ENCODE data around the gene MLLT3. TPM values are rescaled to one million over a fixed set of nuclear protein-coding genes. Genes with fewer than 3 reads are reported as not detected.

MLLT3 gene
- total and polyA plus RNA-seq, 8 donors = 1.8 to 10.3 (median 4.2) TPM

- TF ChIP-seq, protein P1, sequence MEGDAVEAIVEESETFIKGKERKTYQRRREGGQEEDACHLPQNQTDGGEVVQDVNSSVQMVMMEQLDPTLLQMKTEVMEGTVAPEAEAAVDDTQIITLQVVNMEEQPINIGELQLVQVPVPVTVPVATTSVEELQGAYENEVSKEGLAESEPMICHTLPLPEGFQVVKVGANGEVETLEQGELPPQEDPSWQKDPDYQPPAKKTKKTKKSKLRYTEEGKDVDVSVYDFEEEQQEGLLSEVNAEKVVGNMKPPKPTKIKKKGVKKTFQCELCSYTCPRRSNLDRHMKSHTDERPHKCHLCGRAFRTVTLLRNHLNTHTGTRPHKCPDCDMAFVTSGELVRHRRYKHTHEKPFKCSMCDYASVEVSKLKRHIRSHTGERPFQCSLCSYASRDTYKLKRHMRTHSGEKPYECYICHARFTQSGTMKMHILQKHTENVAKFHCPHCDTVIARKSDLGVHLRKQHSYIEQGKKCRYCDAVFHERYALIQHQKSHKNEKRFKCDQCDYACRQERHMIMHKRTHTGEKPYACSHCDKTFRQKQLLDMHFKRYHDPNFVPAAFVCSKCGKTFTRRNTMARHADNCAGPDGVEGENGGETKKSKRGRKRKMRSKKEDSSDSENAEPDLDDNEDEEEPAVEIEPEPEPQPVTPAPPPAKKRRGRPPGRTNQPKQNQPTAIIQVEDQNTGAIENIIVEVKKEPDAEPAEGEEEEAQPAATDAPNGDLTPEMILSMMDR (IDR thresholded peaks at IDR 0.05) = no peak
- H3K9me3 ChIP-seq = no peaks in the 10 kb centered on the region
- no peak overlapping the region for H3K27ac ChIP-seq
- no peaks in the 10 kb centered on the region for H3K36me3 ChIP-seq
- WGBS, 2 donors = 80 to 84% methylated on average over 4 of the region's 4 CpGs
- FAIRE-seq (no peak), ATAC-seq (no peak), DNase-seq (no peak)
- peaks cover 0 to 8% (median 0%) of the 10 kb centered on the region in 3 donors for H3K4me1 ChIP-seq
- H3K4me3 ChIP-seq = no peak overlapping the region
- intact Hi-C loops (cut with DNase I) = no loop called here
- no peaks in the 10 kb centered on the region for H3K27me3 ChIP-seq
Observed at GRCh38 chr9:20363233-20363632, 259.1 kb downstream of the MLLT3 start.

DNA sequence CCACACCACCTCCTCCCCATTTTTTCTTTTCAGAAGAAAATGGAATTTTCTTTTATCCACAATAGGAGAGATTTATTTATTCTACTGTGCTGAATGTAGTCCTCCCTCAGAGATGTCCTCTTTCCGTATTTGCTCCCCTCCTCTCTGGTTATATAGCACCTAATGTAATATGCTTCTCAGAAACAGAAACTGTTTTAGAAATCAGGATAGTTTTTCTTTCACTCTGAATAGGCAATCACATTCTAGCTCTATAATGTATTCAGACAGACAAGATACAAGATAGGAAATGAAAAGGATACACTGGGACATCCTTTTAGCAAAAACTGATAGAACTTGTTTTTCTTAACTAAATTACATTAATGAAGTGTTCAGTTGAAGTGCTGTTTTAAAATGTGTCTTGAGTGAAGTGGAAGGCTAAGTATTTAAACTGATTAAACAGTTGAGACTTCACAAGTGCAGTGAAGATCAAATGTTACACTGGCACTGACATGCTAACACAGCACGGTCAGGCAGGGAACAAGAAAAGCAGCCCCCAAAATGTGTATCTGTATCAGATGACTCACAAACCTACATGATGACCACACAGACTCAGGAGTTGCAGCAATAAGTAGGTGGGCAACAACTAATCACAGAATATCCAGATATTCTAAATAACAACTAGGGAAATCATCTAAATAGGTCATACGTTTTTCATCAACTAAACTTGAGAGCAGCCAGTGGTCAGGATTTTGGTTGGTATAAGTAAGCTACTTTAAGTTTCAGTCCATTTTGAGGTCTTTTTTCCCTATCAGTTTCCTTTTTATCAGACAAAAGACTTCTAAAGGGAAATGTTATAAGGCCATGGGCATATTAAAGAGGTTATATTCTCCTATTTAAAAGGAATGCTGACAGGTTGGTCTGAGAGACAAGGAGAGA, 260.4 kb downstream of the MLLT3 start:
- no peak for FAIRE-seq

DNA sequence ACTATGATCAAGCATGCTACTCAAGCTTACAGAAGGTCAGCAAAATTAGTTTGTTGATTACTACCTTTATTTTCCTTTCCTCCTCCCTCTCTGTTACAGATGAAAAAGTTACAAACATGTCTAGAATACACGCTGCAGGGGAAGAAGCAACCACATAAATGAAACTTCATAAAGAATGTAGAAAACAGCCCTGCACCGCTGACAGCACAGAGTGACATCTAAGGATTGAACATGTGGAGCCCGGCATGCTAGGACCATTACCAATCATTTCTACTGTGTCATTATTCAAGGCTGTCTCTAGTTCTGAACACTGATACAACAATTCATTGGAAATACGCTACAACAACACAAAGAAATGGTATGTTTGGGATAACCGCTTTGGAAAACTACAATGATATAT, 261.1 kb downstream of the MLLT3 start:
- H3K27me3 ChIP-seq = no peaks in the 10 kb centered on the region
- intact Hi-C loops (cut with DNase I) = no loop called here
- DNase-seq (no peak), ATAC-seq (no peak), FAIRE-seq (no peak)
- TF ChIP-seq, protein P1 (IDR thresholded peaks at IDR 0.05) = no peak
- no peaks in the 10 kb centered on the region for H3K9me3 ChIP-seq
- WGBS, 2 donors = 93 to 95% methylated on average over 5 of the region's 5 CpGs
- no peaks in the 10 kb centered on the region for H3K36me3 ChIP-seq
- peaks cover 0 to 8% (median 5%) of the 10 kb centered on the region in 3 donors for H3K4me1 ChIP-seq
- no peak overlapping the region for H3K27ac ChIP-seq
- H3K4me3 ChIP-seq = no peak overlapping the region

More for the DNA sequence above, 260.4 kb downstream of the MLLT3 start:
- H3K4me1 ChIP-seq = peaks cover 0 to 8% (median under 1%) of the 10 kb centered on the region in 3 donors
- no peaks in the 10 kb centered on the region for H3K9me3 ChIP-seq
- no peak overlapping the region for H3K27ac ChIP-seq
- H3K27me3 ChIP-seq = no peaks in the 10 kb centered on the region
- DNase-seq (no peak), ATAC-seq (no peak)
- WGBS, 2 donors = 83 to 90% methylated on average over 3 of the region's 3 CpGs
- H3K4me3 ChIP-seq = no peak overlapping the region
- TF ChIP-seq, protein P1 (IDR thresholded peaks at IDR 0.05) = no peak
- intact Hi-C loops (cut with DNase I) = no loop called here
- H3K36me3 ChIP-seq = no peaks in the 10 kb centered on the region

- no peak for FAIRE-seq
- no peak for DNase-seq
- TF ChIP-seq, protein P1 (IDR thresholded peaks at IDR 0.05) = no peak
- no peak overlapping the region for H3K4me3 ChIP-seq
- peaks cover 5 to 21% (median 10%) of the 10 kb centered on the region in 3 donors for H3K4me1 ChIP-seq
- H3K9me3 ChIP-seq = no peaks in the 10 kb centered on the region
- no peak overlapping the region for H3K27ac ChIP-seq
- H3K36me3 ChIP-seq = no peaks in the 10 kb centered on the region
- intact Hi-C loops (cut with DNase I) = no loop called here
- 59 to 67% methylated on average over 5 of the region's 5 CpGs for WGBS, 2 donors
- ATAC-seq = peak in 1 of 4 donors; percentile 15
- no peaks in the 10 kb centered on the region for H3K27me3 ChIP-seq
Observed at GRCh38 chr9:20358207-20358606, 264.1 kb downstream of the MLLT3 start.

DNA sequence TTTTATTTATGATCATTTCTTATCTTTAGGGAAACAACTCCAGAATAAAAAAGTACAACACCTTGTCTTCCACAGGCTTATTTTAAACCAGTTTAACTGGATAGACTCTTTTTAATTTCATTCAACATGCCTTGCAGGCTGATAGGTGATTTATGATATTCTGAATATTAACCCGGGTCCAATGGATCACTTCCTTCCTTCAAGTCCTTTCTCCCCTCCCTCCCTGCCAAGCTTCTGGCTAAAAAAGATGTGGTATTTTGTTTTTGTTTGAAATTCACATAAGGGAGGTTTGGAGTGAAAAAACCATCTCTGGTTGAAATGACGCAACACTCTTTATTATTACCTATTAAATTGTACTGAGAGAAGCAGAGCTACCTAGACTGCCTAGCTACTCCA, 265.3 kb downstream of the MLLT3 start:
- peaks cover 11 to 30% (median 11%) of the 10 kb centered on the region in 3 donors for H3K4me1 ChIP-seq
- ATAC-seq (peak; percentile 10 to 51 (median 18)), FAIRE-seq (no peak), DNase-seq (no peak)
- peak overlapping the region in 2 of 4 donors; percentile 33 to 37 for H3K27ac ChIP-seq
- no peaks in the 10 kb centered on the region for H3K9me3 ChIP-seq
- TF ChIP-seq, protein P1 (IDR thresholded peaks at IDR 0.05) = no peak
- no peaks in the 10 kb centered on the region for H3K27me3 ChIP-seq
- no peaks in the 10 kb centered on the region for H3K36me3 ChIP-seq
- 32 to 37% methylated on average over 2 of the region's 2 CpGs for WGBS, 2 donors
- no peak overlapping the region for H3K4me3 ChIP-seq
- intact Hi-C loops (cut with DNase I) = no loop called here

Data from pancreas (tissue), 10 donors.